A549 (cell line): ENCODE data around the gene RBM12. TPM values are rescaled to one million over a fixed set of nuclear protein-coding genes. Genes with fewer than 3 reads are reported as not detected.

ENCODE experiments used
- ATAC-seq, 2 experiments: fragments of 200-7000 bp in 1 of 2; fragments of >200 bp in 1 of 2; cut with Nextera tagmentation in 1 of 2; cut with Tn5 transposase in 1 of 2; 3 replicates each; pipeline versions ENCODE4 v1.8.0 to v1.9.1; 2018 to 2020; ENCODE audit warnings: mild to moderate bottlenecking in 1 of 2, moderate library complexity in 1 of 2
- CTCF ChIA-PET: fragments of 300-600 bp; sonication (Branson Sonifier 250); formaldehyde crosslinking; extraction: SDS; loops from one replicate; lab custom pipeline; 2021; ENCODE audit warnings: antibody characterized with exemption, inconsistent platforms; lab: Yijun Ruan, JAX
- POLR2A ChIA-PET: fragments of 350-600 bp; formaldehyde crosslinking; extraction: SDS; loops from one replicate; lab custom pipeline; 2021; ENCODE audit warnings: antibody characterized with exemption, inconsistent platforms; lab: Yijun Ruan, JAX
- DNase-seq, 2 experiments: peaks; one replicate each; pipeline versions ENCODE4 v3.0.0 to v3.0.0-alpha.2; 2011 to 2016; ENCODE audit warnings: low read depth in 1 of 2, low spot score in 1 of 2
- FAIRE-seq: peaks from 2 replicates; lab custom pipeline; 2011; peaks lifted over from hg19 to GRCh38; lab: Jason Lieb, UNC
- H3K27ac ChIP-seq, 2 experiments: fragments of >200 bp; sonication (Bioruptor Twin); formaldehyde crosslinking; 3 replicates each; pipeline ENCODE4 v1.5.1; 2016 to 2017
- H3K4me1 ChIP-seq: fragments of >200 bp; sonication (Bioruptor Twin); formaldehyde crosslinking; 3 replicates; pipeline ENCODE4 v1.6.1; 2016
- H3K4me2 ChIP-seq: fragments of >200 bp; sonication (Bioruptor Twin); formaldehyde crosslinking; 3 replicates; pipeline ENCODE4 v1.6.1; 2016
- H3K4me3 ChIP-seq: fragments of >200 bp; sonication (Bioruptor Twin); formaldehyde crosslinking; 3 replicates; pipeline ENCODE4 v1.5.1; 2016
- H3K9me3 ChIP-seq: fragments of >200 bp; sonication (Bioruptor Twin); formaldehyde crosslinking; 3 replicates; pipeline ENCODE4 v1.6.1; 2016
- ATOH8 ChIP-seq: fragments of 250-450 bp; sonication (Bioruptor Pico); IDR thresholded peaks from 2 replicates; pipeline ENCODE4 v1.5.0; 2020; ENCODE audit warnings: low read depth, mild to moderate bottlenecking, moderate library complexity
- CBX8 ChIP-seq: fragments of 200-600 bp; sonication (generic); IDR thresholded peaks from 2 replicates; pipeline ENCODE4 v1.6.1; 2016
- CEBPB ChIP-seq, 2 experiments: fragments of >200 bp in 1 of 2; sonication (Bioruptor Twin) in 1 of 2; formaldehyde crosslinking in 1 of 2; IDR thresholded peaks; 2 replicates each; pipeline ENCODE4 v1.6.1; 2012 to 2016
- CHD2 ChIP-seq: fragments of 150-350 bp; IDR thresholded peaks from 2 replicates; pipeline ENCODE4 v1.6.1; 2014; ENCODE audit warnings: low read length; ENCODE audit not compliant: partially characterized antibody
- EHF ChIP-seq: fragments of 250-450 bp; sonication (Bioruptor Pico); IDR thresholded peaks from 2 replicates; pipeline ENCODE4 v1.5.0; 2020; ENCODE audit warnings: mild to moderate bottlenecking
- EP300 ChIP-seq, 2 experiments: fragments of >200 bp; sonication (Bioruptor Twin); formaldehyde crosslinking; IDR thresholded peaks; 2 replicates in 1 of 2; 3 replicates in 1 of 2; pipeline ENCODE4 v1.6.1; 2016 to 2017
- ESRRA ChIP-seq: fragments of 150-350 bp; IDR thresholded peaks from 2 replicates; pipeline ENCODE4 v1.6.1; 2014; ENCODE audit warnings: mild to moderate bottlenecking, low read length, borderline replicate concordance
- FOXS1 ChIP-seq: fragments of 250-450 bp; sonication (Bioruptor Pico); IDR thresholded peaks from 2 replicates; pipeline ENCODE4 v1.5.0; 2020; ENCODE audit warnings: mild to moderate bottlenecking, moderate library complexity
- HDAC2 ChIP-seq: fragments of 200-600 bp; sonication (generic); IDR thresholded peaks from 2 replicates; pipeline ENCODE4 v1.6.1; 2016
- HES2 ChIP-seq: fragments of >200 bp; sonication (Bioruptor Twin); formaldehyde crosslinking; IDR thresholded peaks from 2 replicates; pipeline ENCODE4 v1.6.1; 2016
- HEYL ChIP-seq: fragments of 250-450 bp; sonication (Bioruptor Pico); IDR thresholded peaks from 2 replicates; pipeline ENCODE4 v1.8.0; 2021; ENCODE audit warnings: mild to moderate bottlenecking, moderate library complexity
- JUNB ChIP-seq: fragments of >200 bp; sonication (Bioruptor Twin); formaldehyde crosslinking; IDR thresholded peaks from 2 replicates; pipeline ENCODE4 v1.6.1; 2016
- MAX ChIP-seq: IDR thresholded peaks from 2 replicates; pipeline ENCODE4 v1.6.1; 2012
- MAZ ChIP-seq: fragments of 150-350 bp; IDR thresholded peaks from 2 replicates; pipeline ENCODE4 v1.6.1; 2014; ENCODE audit warnings: antibody characterized with exemption, low read depth, low read length, borderline replicate concordance
- MYC ChIP-seq: IDR thresholded peaks from 2 replicates; pipeline ENCODE4 v1.6.1; 2012; ENCODE audit warnings: mild to moderate bottlenecking, inconsistent platforms, low read length, improper control_type of control experiment, borderline replicate concordance
- PHF8 ChIP-seq: fragments of 200-600 bp; sonication (generic); IDR thresholded peaks from 2 replicates; pipeline ENCODE4 v1.6.1; 2016; ENCODE audit warnings: low read depth, mild to moderate bottlenecking, antibody characterized with exemption, moderate library complexity, borderline replicate concordance
- RAD21 ChIP-seq, 2 experiments: fragments of >200 bp in 1 of 2; sonication (Bioruptor Twin) in 1 of 2; formaldehyde crosslinking in 1 of 2; IDR thresholded peaks in 1 of 2; conservative IDR thresholded peaks in 1 of 2; 2 replicates in 1 of 2; 3 replicates in 1 of 2; pipeline ENCODE4 v1.6.1; 2012 to 2018; ENCODE audit warnings: inconsistent platforms in 1 of 2
- RARB ChIP-seq: fragments of 250-450 bp; sonication (Bioruptor Pico); IDR thresholded peaks from 2 replicates; pipeline ENCODE4 v1.8.0; 2021; ENCODE audit warnings: mild to moderate bottlenecking, moderate library complexity
- REST ChIP-seq: fragments of 200-600 bp; sonication (generic); IDR thresholded peaks from 2 replicates; pipeline ENCODE4 v1.6.1; 2016; ENCODE audit warnings: antibody characterized with exemption, mild to moderate bottlenecking, moderate library complexity
- RFX5 ChIP-seq: fragments of 450-650 bp; IDR thresholded peaks from 2 replicates; pipeline ENCODE4 v1.7.1; 2014; ENCODE audit warnings: antibody characterized with exemption, mild to moderate bottlenecking, moderate library complexity
- SMC3 ChIP-seq: fragments of >200 bp; sonication (Bioruptor Twin); formaldehyde crosslinking; IDR thresholded peaks from 3 replicates; pipeline ENCODE4 v1.6.1; 2018; ENCODE audit warnings: inconsistent platforms
- SREBF2 ChIP-seq: fragments of 450-650 bp; IDR thresholded peaks from 2 replicates; pipeline ENCODE4 v1.6.1; 2014; ENCODE audit warnings: mild to moderate bottlenecking, moderate library complexity
- TFCP2L1 ChIP-seq: fragments of 250-450 bp; sonication (Bioruptor Pico); IDR thresholded peaks from 2 replicates; pipeline ENCODE4 v1.5.0; 2021; ENCODE audit warnings: mild to moderate bottlenecking
- USF2 ChIP-seq: fragments of 450-650 bp; IDR thresholded peaks from 2 replicates; pipeline ENCODE4 v1.6.1; 2014; ENCODE audit warnings: antibody characterized with exemption
- ZC3H11A ChIP-seq: fragments of 450-650 bp; IDR thresholded peaks from 2 replicates; pipeline ENCODE4 v1.6.1; 2014; ENCODE audit warnings: antibody characterized with exemption, mild to moderate bottlenecking
- ZFP36 ChIP-seq: fragments of 450-650 bp; IDR thresholded peaks from 2 replicates; pipeline ENCODE4 v1.6.1; 2014; ENCODE audit warnings: borderline replicate concordance; ENCODE audit not compliant: partially characterized antibody
- ZNF302 ChIP-seq: fragments of 250-450 bp; sonication (Bioruptor Pico); IDR thresholded peaks from 2 replicates; pipeline ENCODE4 v1.9.0; 2021; ENCODE audit warnings: inconsistent platforms, mild to moderate bottlenecking, moderate library complexity
- WGBS: methylation state at CpG from one replicate; pipeline ENCODE4 v1.1.6; 2017; ENCODE audit errors: missing lambda C conversion rate; 5-methylcytosine and 5-hydroxymethylcytosine counted together
- polyA plus RNA-seq, 4 experiments: library from polyadenylated mRNA; depleted of rRNA in 3 of 4; stranded (reverse); fragments of >200 nt; fragmentation: RNase III in 1 of 4; extraction: RNeasy Plus Mini Kit Qiagen cat#74134 plus additional on column Dnase treatment in 1 of 4; gene quantifications; 2 replicates in 3 of 4; 3 replicates in 1 of 4; pipeline ENCODE4 v1.2.3, GENCODE V29; 2011 to 2017

Gene RBM12
- polyA plus RNA-seq, 2 of the 4 experiments (the other 2 are of a cell fraction), result 49.9 to 119 TPM

GRCh38 chr20:35654415-35654814, 10.3 kb downstream of the RBM12 start:
- no peak overlapping the region for H3K4me2 ChIP-seq
- DNase-seq (no peak), FAIRE-seq (no peak), ATAC-seq (no peak)
- POLR2A ChIA-PET, result interaction anchor here (1.7 kb wide), 1 partner anchor 10 kb away, joined by 4 read pairs; no protein-coding TSS in a partner anchor
- H3K4me3 ChIP-seq, result no peak overlapping the region
- 94% methylated on average over 9 of the region's 9 CpGs for WGBS
- CTCF ChIA-PET, result interaction anchor here (2.3 kb wide), 1 partner anchor 35 kb away, joined by 8 read pairs; no protein-coding TSS in a partner anchor
- TF ChIP-seq ATOH8 (CRISPR knock-in tag) (no peak), FOXS1 (CRISPR knock-in tag) (no peak), CBX8 (no peak), MAX (no peak), MYC (no peak), HES2 (no peak), ZC3H11A (no peak), USF2 (no peak), ZFP36 (no peak), TFCP2L1 (CRISPR knock-in tag) (no peak), RARB (CRISPR knock-in tag) (no peak), PHF8 (no peak), EP300 (IDR thresholded peaks at IDR 0.05) (no peak), RFX5 (no peak), CHD2 (no peak), REST (no peak), JUNB (no peak), SMC3 (no peak), MAZ (no peak), HDAC2 (no peak)
- no peaks in the 10 kb centered on the region for H3K9me3 ChIP-seq
- H3K27ac ChIP-seq, result no peak overlapping the region
- H3K4me1 ChIP-seq, result no peaks in the 10 kb centered on the region; the same call in 2 of the 3 replicates

GRCh38 chr20:35653893-35654292, 10.8 kb downstream of the RBM12 start:
- Histone ChIP-seq H3K4me1 (no peaks in the 10 kb centered on the region; the same call in 2 of the 3 replicates), H3K27ac (no peak overlapping the region), H3K4me2 (no peak overlapping the region), H3K9me3 (no peaks in the 10 kb centered on the region), H3K4me3 (no peak overlapping the region)
- ChIA-PET CTCF (interaction anchor here (0.9 to 2.3 kb wide), 3 partner anchors 18 to 47 kb away, joined by 3 to 8 read pairs (median 3); no protein-coding TSS in a partner anchor), POLR2A (no interaction called here)
- FAIRE-seq, result no peak
- TF ChIP-seq ZNF302 (CRISPR knock-in tag), result no peak
- TF ChIP-seq SREBF2, result no peak
- TF ChIP-seq ESRRA, result no peak
- TF ChIP-seq TFCP2L1 (CRISPR knock-in tag), result no peak
- TF ChIP-seq RFX5, result no peak
- TF ChIP-seq HEYL (CRISPR knock-in tag), result no peak
- TF ChIP-seq EHF (CRISPR knock-in tag), result no peak
- no peak for TF ChIP-seq REST
- no peak for TF ChIP-seq RAD21 (conservative IDR thresholded peaks at IDR 0.05 in 1 of 2, IDR thresholded peaks at IDR 0.05 in 1 of 2)
- no peak for TF ChIP-seq MAZ
- no peak for TF ChIP-seq CEBPB (IDR thresholded peaks at IDR 0.05)
- no peak for ATAC-seq
- no peak for DNase-seq
- 95% methylated on average over 4 of the region's 4 CpGs for WGBS
